Mesenteric fat pad (tissue), 1 donor: ENCODE results near the gene RPL38. TPM values are rescaled to one million over a fixed set of nuclear protein-coding genes. Genes with fewer than 3 reads are reported as not detected.

Experiments used
- DNase-seq: peaks from one replicate; pipeline ENCODE4 v3.0.0-alpha.2; 2020; ENCODE audit warnings: low spot score
- total RNA-seq: library from RNA; stranded (reverse); fragmentation: NEBNext Ultra II Directional; extraction: Animal tissue kit (Norgen Biotek cat#: 25700); gene quantifications from one replicate; pipeline ENCODE4 v1.2.1, GENCODE V29; 2021
- donor health status: DM: yes; HTN: yes; CAD: no.

RPL38 gene
- total RNA-seq, 1 donor from 2014 or later = 642 TPM

GRCh38 chr17:74206332-74206818 lies 2.9 kb downstream of the RPL38 start:
- DNase-seq = no peak

- no peak for DNase-seq
Measured at GRCh38 chr17:74210191-74211140, 7.0 kb downstream of the RPL38 start.

GRCh38 chr17:74211141-74211911 lies 7.8 kb downstream of the RPL38 start:
- DNase-seq = no peak

GRCh38 chr17:74211912-74212208 lies 8.4 kb downstream of the RPL38 start:
- DNase-seq = no peak

- no peak for DNase-seq
Measured at GRCh38 chr17:74212209-74212912, 8.9 kb downstream of the RPL38 start.

GRCh38 chr17:74212913-74213791 lies 9.7 kb downstream of the RPL38 start, which contains the start of gene TTYH2:
TTYH2 (plus strand) TSS chr17:74213571; CDS start chr17:74213588, 17 bp downstream.
- DNase-seq = peak; percentile 96

GRCh38 chr17:74213861-74214391 lies 10.4 kb downstream of the RPL38 start:
- no peak for DNase-seq

GRCh38 chr17:74214484-74215341 lies 11.2 kb downstream of the RPL38 start:
- DNase-seq = no peak

GRCh38 chr17:74215342-74215727 lies 11.9 kb downstream of the RPL38 start:
- DNase-seq = no peak

GRCh38 chr17:74216505-74216904 lies 13.0 kb downstream of the RPL38 start:
- DNase-seq = no peak

- DNase-seq = no peak
Measured at GRCh38 chr17:74217037-74217730, 13.7 kb downstream of the RPL38 start.

- DNase-seq = no peak
Measured at GRCh38 chr17:74217888-74218287, 14.4 kb downstream of the RPL38 start.

- no peak for DNase-seq
Measured at GRCh38 chr17:74218436-74218835, 15.0 kb downstream of the RPL38 start.

- DNase-seq = no peak
Measured at GRCh38 chr17:74219576-74220133, 16.2 kb downstream of the RPL38 start.

GRCh38 chr17:74220219-74220618 lies 16.7 kb downstream of the RPL38 start:
- DNase-seq = no peak

GRCh38 chr17:74220946-74221818 lies 17.7 kb downstream of the RPL38 start:
- DNase-seq = no peak

- no peak for DNase-seq
Measured at GRCh38 chr17:74222399-74222798, 18.9 kb downstream of the RPL38 start.
